ENCODE results near the gene AJM1. TPM values are rescaled to one million over a fixed set of nuclear protein-coding genes. Genes with fewer than 3 reads are reported as not detected.

AJM1 gene
- total and polyA plus RNA-seq, 4 donors: 0.63 to 26.9 (median 6.2) TPM

- Histone ChIP-seq H3K27me3 (ENCODE audit: control insufficient read depth in 1 of 2, insufficient read depth in 2 of 2, low read length in 1 of 2) (no peaks in the 10 kb centered on the region), H3K4me3 (ENCODE audit: low read length in 2 of 2) (no peak overlapping the region), H3K9me3 (ENCODE audit: control insufficient read depth, low read length) (no peaks in the 10 kb centered on the region), H3K27ac (ENCODE audit: low read depth in 1 of 2, low read length in 2 of 2) (no peak overlapping the region), H3K4me1 (ENCODE audit: control insufficient read depth in 1 of 2, insufficient read depth in 2 of 2, low read length in 2 of 2) (no peaks in the 10 kb centered on the region), H3K36me3 (ENCODE audit: control insufficient read depth in 1 of 2, insufficient read depth in 2 of 2, low read length in 1 of 2) (peaks cover 0 to 3% of the 10 kb centered on the region in 2 donors)
- intact Hi-C loops (cut with DNase I): no loop called here
- 17 to 18% methylated on average over 45 to 83 of the region's 83 CpGs for WGBS, 2 donors
- DNase-seq (peak; percentile 53 to 77), ATAC-seq (ENCODE audit: low FRiP score) (peak; percentile 73)
Observed at GRCh38 chr9:136820971-136821825, 21.1 kb upstream of the AJM1 start.

- intact Hi-C loops (cut with DNase I): no loop called here
- Histone ChIP-seq H3K4me1 (ENCODE audit: control insufficient read depth in 1 of 2, insufficient read depth in 2 of 2, low read length in 2 of 2) (no peaks in the 10 kb centered on the region), H3K27me3 (ENCODE audit: control insufficient read depth in 1 of 2, insufficient read depth in 2 of 2, low read length in 1 of 2) (no peaks in the 10 kb centered on the region), H3K36me3 (ENCODE audit: control insufficient read depth in 1 of 2, insufficient read depth in 2 of 2, low read length in 1 of 2) (peaks cover 0 to 3% of the 10 kb centered on the region in 2 donors), H3K9me3 (ENCODE audit: control insufficient read depth, low read length) (no peaks in the 10 kb centered on the region), H3K27ac (ENCODE audit: low read depth in 1 of 2, low read length in 2 of 2) (no peak overlapping the region), H3K4me3 (ENCODE audit: low read length in 2 of 2) (no peak overlapping the region)
- peak in 1 of 2 donors; percentile 46 for DNase-seq
- WGBS, 2 donors: 62 to 67% methylated on average over 34 to 42 of the region's 42 CpGs
- no peak for ATAC-seq (ENCODE audit: low FRiP score)
Observed at GRCh38 chr9:136821826-136822544, 20.3 kb upstream of the AJM1 start.

- ATAC-seq (ENCODE audit: low FRiP score): no peak
- Histone ChIP-seq H3K27ac (ENCODE audit: low read depth in 1 of 2, low read length in 2 of 2) (no peak overlapping the region), H3K4me1 (ENCODE audit: control insufficient read depth in 1 of 2, insufficient read depth in 2 of 2, low read length in 2 of 2) (no peaks in the 10 kb centered on the region), H3K36me3 (ENCODE audit: control insufficient read depth in 1 of 2, insufficient read depth in 2 of 2, low read length in 1 of 2) (peaks cover 0 to 3% of the 10 kb centered on the region in 2 donors), H3K4me3 (ENCODE audit: low read length in 2 of 2) (no peak overlapping the region), H3K27me3 (ENCODE audit: control insufficient read depth in 1 of 2, insufficient read depth in 2 of 2, low read length in 1 of 2) (no peaks in the 10 kb centered on the region), H3K9me3 (ENCODE audit: control insufficient read depth, low read length) (no peaks in the 10 kb centered on the region)
- intact Hi-C loops (cut with DNase I): no loop called here
- DNase-seq: peak in 1 of 2 donors; percentile 59
- WGBS, 2 donors: 89 to 94% methylated on average over 29 to 30 of the region's 30 CpGs
Observed at GRCh38 chr9:136823136-136824046, 18.9 kb upstream of the AJM1 start.

- Histone ChIP-seq H3K27ac (ENCODE audit: low read depth in 1 of 2, low read length in 2 of 2) (no peak overlapping the region), H3K36me3 (ENCODE audit: control insufficient read depth in 1 of 2, insufficient read depth in 2 of 2, low read length in 1 of 2) (peaks cover 0 to 3% of the 10 kb centered on the region in 2 donors), H3K27me3 (ENCODE audit: control insufficient read depth in 1 of 2, insufficient read depth in 2 of 2, low read length in 1 of 2) (no peaks in the 10 kb centered on the region), H3K4me1 (ENCODE audit: control insufficient read depth in 1 of 2, insufficient read depth in 2 of 2, low read length in 2 of 2) (no peaks in the 10 kb centered on the region), H3K9me3 (ENCODE audit: control insufficient read depth, low read length) (no peaks in the 10 kb centered on the region), H3K4me3 (ENCODE audit: low read length in 2 of 2) (no peak overlapping the region)
- ATAC-seq (ENCODE audit: low FRiP score) (no peak), DNase-seq (peak in 1 of 2 donors; percentile 57)
- intact Hi-C loops (cut with DNase I): no loop called here
- 90% methylated on average over 21 of the region's 21 CpGs for WGBS, 2 donors
Observed at GRCh38 chr9:136824496-136825225, 17.6 kb upstream of the AJM1 start.

- Histone ChIP-seq H3K9me3 (ENCODE audit: control insufficient read depth, low read length) (no peaks in the 10 kb centered on the region), H3K4me3 (ENCODE audit: low read length in 2 of 2) (no peak overlapping the region), H3K27me3 (ENCODE audit: control insufficient read depth in 1 of 2, insufficient read depth in 2 of 2, low read length in 1 of 2) (no peaks in the 10 kb centered on the region), H3K27ac (ENCODE audit: low read depth in 1 of 2, low read length in 2 of 2) (no peak overlapping the region), H3K36me3 (ENCODE audit: control insufficient read depth in 1 of 2, insufficient read depth in 2 of 2, low read length in 1 of 2) (peaks cover 0 to 3% of the 10 kb centered on the region in 2 donors), H3K4me1 (ENCODE audit: control insufficient read depth in 1 of 2, insufficient read depth in 2 of 2, low read length in 2 of 2) (no peaks in the 10 kb centered on the region)
- WGBS, 2 donors: 88 to 91% methylated on average over 44 of the region's 44 CpGs
- ATAC-seq (ENCODE audit: low FRiP score) (no peak), DNase-seq (peak; percentile 44 to 55)
- intact Hi-C loops (cut with DNase I): no loop called here
Observed at GRCh38 chr9:136825295-136826187, 16.7 kb upstream of the AJM1 start.

GRCh38 chr9:136826188-136826541 lies 16.1 kb upstream of the AJM1 start:
- no peak overlapping the region for H3K27ac ChIP-seq (ENCODE audit: low read depth in 1 of 2, low read length in 2 of 2)
- peak; percentile 35 to 73 for DNase-seq
- peaks cover 0 to 3% of the 10 kb centered on the region in 2 donors for H3K36me3 ChIP-seq (ENCODE audit: control insufficient read depth in 1 of 2, insufficient read depth in 2 of 2, low read length in 1 of 2)
- H3K4me3 ChIP-seq (ENCODE audit: low read length in 2 of 2): no peak overlapping the region
- no peak for ATAC-seq (ENCODE audit: low FRiP score)
- no peaks in the 10 kb centered on the region for H3K27me3 ChIP-seq (ENCODE audit: control insufficient read depth in 1 of 2, insufficient read depth in 2 of 2, low read length in 1 of 2)
- 91 to 92% methylated on average over 17 of the region's 17 CpGs for WGBS, 2 donors
- H3K9me3 ChIP-seq (ENCODE audit: control insufficient read depth, low read length): no peaks in the 10 kb centered on the region
- H3K4me1 ChIP-seq (ENCODE audit: control insufficient read depth in 1 of 2, insufficient read depth in 2 of 2, low read length in 2 of 2): no peaks in the 10 kb centered on the region
- intact Hi-C loops (cut with DNase I): no loop called here

- intact Hi-C loops (cut with DNase I): no loop called here
- Histone ChIP-seq H3K36me3 (ENCODE audit: control insufficient read depth in 1 of 2, insufficient read depth in 2 of 2, low read length in 1 of 2) (peaks cover 0 to 3% of the 10 kb centered on the region in 2 donors), H3K27ac (ENCODE audit: low read depth in 1 of 2, low read length in 2 of 2) (no peak overlapping the region), H3K27me3 (ENCODE audit: control insufficient read depth in 1 of 2, insufficient read depth in 2 of 2, low read length in 1 of 2) (no peaks in the 10 kb centered on the region), H3K9me3 (ENCODE audit: control insufficient read depth, low read length) (no peaks in the 10 kb centered on the region), H3K4me1 (ENCODE audit: control insufficient read depth in 1 of 2, insufficient read depth in 2 of 2, low read length in 2 of 2) (no peaks in the 10 kb centered on the region), H3K4me3 (ENCODE audit: low read length in 2 of 2) (no peak overlapping the region)
- ATAC-seq (ENCODE audit: low FRiP score): no peak
- peak; percentile 48 to 54 for DNase-seq
- WGBS, 2 donors: 88 to 90% methylated on average over 24 of the region's 24 CpGs
Observed at GRCh38 chr9:136826703-136827582, 15.3 kb upstream of the AJM1 start.
